B cell (primary cell): Measurements from ENCODE around the gene GOLGA1. TPM values are rescaled to one million over a fixed set of nuclear protein-coding genes. Genes with fewer than 3 reads are reported as not detected.

ENCODE experiments used
- ATAC-seq: fragments of 200-7000 bp; cut with Tn5 transposase; one replicate; pipeline ENCODE4 v1.10.0; 2021; ENCODE audit warnings: low read depth, mild to moderate bottlenecking, moderate number of reproducible peaks, moderate library complexity
- CTCF ChIA-PET: fragments of 350-600 bp; sonication (Branson Sonifier 250); formaldehyde crosslinking; loops from one replicate; lab custom pipeline; 2021; ENCODE audit warnings: antibody characterized with exemption, inconsistent platforms; lab: Charles Lee
- POLR2A ChIA-PET: fragments of 350-600 bp; sonication (Branson Sonifier 250); formaldehyde crosslinking; loops from one replicate; lab custom pipeline; 2021; ENCODE audit warnings: antibody characterized with exemption; lab: Charles Lee
- DNase-seq: peaks from one replicate; pipeline ENCODE4 v3.0.0; 2013
- H2AFZ ChIP-seq: 2 replicates; pipeline ENCODE4 v1.6.1; 2012; ENCODE audit warnings: mild to moderate bottlenecking, low read depth, low read length; ENCODE audit not compliant: insufficient read depth, poor library complexity, severe bottlenecking
- H3K27ac ChIP-seq, 2 donors: 1 replicate in 1 of 2; 2 replicates in 1 of 2; pipeline ENCODE4 v1.5.1; 2012 to 2013; ENCODE audit warnings: low read length in 2 of 2, mild to moderate bottlenecking in 2 of 2, moderate library complexity in 1 of 2
- H3K27me3 ChIP-seq, 4 experiments: fragments of 200-600 bp in 1 of 4; sonication (generic) in 1 of 4; replicated peaks in 1 of 4; 1 replicate in 2 of 4; 2 replicates in 2 of 4; pipeline versions ENCODE4 v1.6.1 to v1.7.0; 2013 to 2016; ENCODE audit warnings: low read length in 3 of 4, mild to moderate bottlenecking in 2 of 4, mixed read lengths in 1 of 4, moderate library complexity in 1 of 4; ENCODE audit not compliant: insufficient read depth in 4 of 4, control insufficient read depth in 3 of 4; ENCODE audit errors: control extremely low read depth in 1 of 4
- H3K36me3 ChIP-seq, 2 experiments: replicated peaks in 1 of 2; 1 replicate in 1 of 2; 2 replicates in 1 of 2; pipeline versions ENCODE4 v1.6.1 to v1.7.1; 2013; ENCODE audit warnings: low read length in 1 of 2; ENCODE audit not compliant: insufficient read depth in 2 of 2, control insufficient read depth in 1 of 2; ENCODE audit errors: control extremely low read depth in 1 of 2, extremely low read depth in 1 of 2
- H3K4me1 ChIP-seq, 2 donors: fragments of 200-600 bp in 1 of 2; sonication (generic) in 1 of 2; 1 replicate in 1 of 2; 2 replicates in 1 of 2; pipeline versions ENCODE4 v1.5.1 to v1.6.1; 2013 to 2017; ENCODE audit warnings: low read length in 2 of 2; ENCODE audit not compliant: control insufficient read depth in 2 of 2, insufficient read depth in 2 of 2
- H3K4me2 ChIP-seq: replicated peaks from 2 replicates; pipeline ENCODE3; 2012; ENCODE audit warnings: mild to moderate bottlenecking, low read depth, low read length; ENCODE audit not compliant: poor library complexity, severe bottlenecking
- H3K4me3 ChIP-seq, 5 experiments: fragments of 200-600 bp in 1 of 5; sonication (generic) in 1 of 5; 1 replicate in 3 of 5; 2 replicates in 2 of 5; pipeline versions ENCODE4 v1.5.1 to v1.7.0; 2011 to 2016; ENCODE audit warnings: low read length in 4 of 5, mild to moderate bottlenecking in 4 of 5, low read depth in 2 of 5, control low read depth in 1 of 5, moderate library complexity in 1 of 5; ENCODE audit not compliant: insufficient read depth in 1 of 5; ENCODE audit errors: control extremely low read depth in 1 of 5, extremely low read depth in 1 of 5
- H3K79me2 ChIP-seq: fragments of 200-600 bp; sonication (generic); one replicate; pipeline ENCODE4 v1.6.0; 2016; ENCODE audit warnings: low read length; ENCODE audit not compliant: control insufficient read depth, insufficient read depth
- H3K9ac ChIP-seq: fragments of 200-600 bp; sonication (generic); 2 replicates; pipeline ENCODE4 v1.6.1; 2017; ENCODE audit warnings: mild to moderate bottlenecking, low read length, moderate library complexity
- H3K9me3 ChIP-seq, 3 donors: one replicate each; pipeline versions ENCODE4 v1.6.1 to v1.7.1; 2013; ENCODE audit warnings: low read length in 2 of 3; ENCODE audit not compliant: control insufficient read depth in 2 of 3, insufficient read depth in 1 of 3; ENCODE audit errors: control extremely low read depth in 1 of 3
- H4K20me1 ChIP-seq: 2 replicates; pipeline ENCODE4 v1.6.0; 2012; ENCODE audit warnings: mild to moderate bottlenecking, low read length; ENCODE audit not compliant: insufficient read depth, control insufficient read depth, poor library complexity, severe bottlenecking
- H3K27ac Mint-ChIP-seq: one replicate; pipeline ENCODE4 v1.8.0; 2021; ENCODE audit warnings: mixed read lengths
- H3K27me3 Mint-ChIP-seq: one replicate; pipeline ENCODE4 v1.8.0; 2021; ENCODE audit warnings: mixed read lengths
- H3K4me1 Mint-ChIP-seq: one replicate; pipeline ENCODE4 v1.8.0; 2021; ENCODE audit warnings: mixed read lengths
- H3K4me3 Mint-ChIP-seq: one replicate; pipeline ENCODE4 v1.8.0; 2021; ENCODE audit warnings: mixed read lengths
- H3K9me3 Mint-ChIP-seq: one replicate; pipeline ENCODE4 v1.8.0; 2022; ENCODE audit warnings: mixed read lengths; ENCODE audit not compliant: insufficient read depth
- CTCF ChIP-seq: fragments of 200-600 bp; IDR thresholded peaks from one replicate; pipeline ENCODE4 v1.8.0; 2022; ENCODE audit warnings: antibody characterized with exemption, mild to moderate bottlenecking
- EZH2 ChIP-seq: IDR thresholded peaks from 2 replicates; pipeline ENCODE4 v1.6.1; 2012; ENCODE audit warnings: borderline replicate concordance, low read depth, mild to moderate bottlenecking, moderate library complexity, low read length; ENCODE audit not compliant: insufficient read depth, poor library complexity, severe bottlenecking
- WGBS: methylation state at CpG from one replicate; pipeline ENCODE4 v1.1.5; 2013; ENCODE audit warnings: missing lambda C conversion rate; ENCODE audit not compliant: insufficient coverage; 5-methylcytosine and 5-hydroxymethylcytosine counted together
- intact Hi-C: fragments of 100-400 bp; cut with micrococcal nuclease; formaldehyde crosslinking; loops from one replicate; pipeline ENCODE4 v1.10.0; 2022
- polyA plus RNA-seq: library from polyadenylated mRNA; depleted of rRNA; stranded (reverse); fragments of >200 nt; gene quantifications from 2 replicates; pipeline ENCODE4 v1.2.3, GENCODE V29; 2012
- total RNA-seq, 2 donors: library from RNA; stranded (reverse); fragments of 120-200 nt in 1 of 2; gene quantifications; 1 replicate in 1 of 2; 2 replicates in 1 of 2; pipeline versions ENCODE4 v1.2.3 to v1.2.4, GENCODE V29; 2013 to 2022

Gene GOLGA1
- total and polyA plus RNA-seq, 2 donors (not counting 1 experiment from before 2014, with no cell fraction given) = 13.4 to 26.2 TPM

- ATAC-seq (no peak), DNase-seq (no peak)
- Mint-ChIP-seq H3K4me1 (peaks cover 29% of the 10 kb centered on the region), H3K27me3 (no peaks in the 10 kb centered on the region), H3K9me3 (no peaks in the 10 kb centered on the region), H3K27ac (peak overlapping the region; percentile 90), H3K4me3 (peak overlapping the region; percentile 85)
- no peaks in the 10 kb centered on the region for H3K9me3 ChIP-seq
- peaks cover 2 to 11% of the 10 kb centered on the region in 2 experiments for H3K36me3 ChIP-seq
- no peaks in the 10 kb centered on the region for H4K20me1 ChIP-seq
- intact Hi-C loops = loop anchor here (2.0 to 10.0 kb wide), 6 partner anchors 114 to 807 kb away; partner anchors contain the start of genes GAPVD1, PBX3, PPP6C and SCAI
- peaks cover 27% of the 10 kb centered on the region for H3K79me2 ChIP-seq
- 0% methylated on average over 17 of the region's 17 CpGs for WGBS
- H3K27me3 ChIP-seq = no peaks in the 10 kb centered on the region
- H3K4me3 ChIP-seq = peak overlapping the region; percentile 27 to 95 (median 83)
- H3K4me2 ChIP-seq = peak overlapping the region; percentile 78
- TF ChIP-seq EZH2 (no peak), CTCF (no peak)
- H3K9ac ChIP-seq = peak overlapping the region; percentile 97
- POLR2A ChIA-PET = no interaction called here
- CTCF ChIA-PET = interaction anchor here (0.8 kb wide), 1 partner anchor 100 kb away, joined by 3 read pairs; no protein-coding TSS in a partner anchor
- H3K4me1 ChIP-seq = peaks cover 20% of the 10 kb centered on the region in 2 donors
- H3K27ac ChIP-seq = peak overlapping the region; percentile 98
- H2AFZ ChIP-seq = peak overlapping the region; percentile 96
Measured at GRCh38 chr9:124940521-124940893, 376 bp downstream of the GOLGA1 start.

- ATAC-seq = no peak
- H3K27ac Mint-ChIP-seq = peak overlapping the region; percentile 90
- peak overlapping the region; percentile 85 for H3K4me3 Mint-ChIP-seq
- H3K27me3 Mint-ChIP-seq = no peaks in the 10 kb centered on the region
- intact Hi-C loops = loop anchor here (2.0 to 10.0 kb wide), 6 partner anchors 115 to 807 kb away; partner anchors contain the start of genes GAPVD1, PBX3, PPP6C and SCAI
- DNase-seq = no peak
- CTCF ChIA-PET = interaction anchor here (0.8 kb wide), 1 partner anchor 99 kb away, joined by 3 read pairs; no protein-coding TSS in a partner anchor
- no peaks in the 10 kb centered on the region for H3K9me3 Mint-ChIP-seq
- H3K36me3 ChIP-seq = peaks cover 2 to 11% of the 10 kb centered on the region in 2 experiments
- H3K79me2 ChIP-seq = peaks cover 27% of the 10 kb centered on the region
- H4K20me1 ChIP-seq = no peaks in the 10 kb centered on the region
- H3K4me1 ChIP-seq = peaks cover 25 to 26% of the 10 kb centered on the region in 2 donors
- POLR2A ChIA-PET = interaction anchor here (1.7 kb wide), 1 partner anchor 71 kb away, joined by 3 read pairs; no protein-coding TSS in a partner anchor
- H3K27ac ChIP-seq = peak overlapping the region; percentile 98
- H3K9ac ChIP-seq = peak overlapping the region; percentile 97
- H3K4me3 ChIP-seq = peak overlapping the region; percentile 27 to 95 (median 83)
- H3K4me1 Mint-ChIP-seq = peaks cover 30% of the 10 kb centered on the region
- no peaks in the 10 kb centered on the region for H3K9me3 ChIP-seq
- H3K4me2 ChIP-seq = peak overlapping the region; percentile 78
- TF ChIP-seq EZH2 (no peak), CTCF (no peak)
- peak overlapping the region; percentile 96 for H2AFZ ChIP-seq
- no peaks in the 10 kb centered on the region for H3K27me3 ChIP-seq
Measured at GRCh38 chr9:124939944-124940343, 939 bp downstream of the GOLGA1 start.
